Stimulated activated CD4-positive, alpha-beta T cell treated with anti-CD3 and anti-CD28 coated beads, Interleukin-15, amount 100 ng/mL, for 1 hour (primary cell): ENCODE data around the gene PRSS21.

ENCODE experiments used
- DNase-seq, 2 donors: peaks; one replicate each; pipeline ENCODE4 v3.0.0-alpha.2; 2020; ENCODE audit warnings: low read depth in 1 of 2, low spot score in 1 of 2

The PRSS21 gene

DNA sequence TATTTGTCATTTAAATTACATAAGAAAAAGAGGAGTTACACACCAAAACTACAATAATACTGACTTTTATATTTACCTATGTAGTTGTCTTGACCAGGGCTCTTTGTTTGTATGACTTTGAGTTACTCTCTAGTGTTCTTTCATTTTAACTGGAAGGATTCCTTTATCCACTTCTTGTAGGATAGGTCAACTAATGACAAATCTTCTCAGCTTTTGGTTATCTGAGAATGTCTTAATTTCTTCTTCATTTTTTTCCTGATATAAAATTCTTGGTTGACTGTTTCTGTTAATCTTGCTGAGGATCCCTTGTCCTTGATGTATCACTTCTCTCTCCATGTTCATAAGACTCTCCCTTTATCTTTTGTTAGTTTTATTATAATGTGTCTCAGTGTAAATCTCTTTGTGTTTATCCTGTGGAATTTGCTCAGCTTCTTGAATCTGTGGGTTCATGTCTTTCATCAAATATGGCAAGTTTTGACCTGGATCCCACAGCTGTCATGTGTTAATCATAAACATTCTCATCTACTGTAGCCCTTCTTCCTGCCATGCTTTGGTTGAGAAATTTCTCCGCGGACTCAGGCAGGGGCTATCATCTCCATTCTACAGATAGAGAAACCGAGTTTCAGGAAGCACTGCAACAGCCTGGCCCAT, 13.4 kb upstream of the PRSS21 start:
- no peak for DNase-seq

DNA sequence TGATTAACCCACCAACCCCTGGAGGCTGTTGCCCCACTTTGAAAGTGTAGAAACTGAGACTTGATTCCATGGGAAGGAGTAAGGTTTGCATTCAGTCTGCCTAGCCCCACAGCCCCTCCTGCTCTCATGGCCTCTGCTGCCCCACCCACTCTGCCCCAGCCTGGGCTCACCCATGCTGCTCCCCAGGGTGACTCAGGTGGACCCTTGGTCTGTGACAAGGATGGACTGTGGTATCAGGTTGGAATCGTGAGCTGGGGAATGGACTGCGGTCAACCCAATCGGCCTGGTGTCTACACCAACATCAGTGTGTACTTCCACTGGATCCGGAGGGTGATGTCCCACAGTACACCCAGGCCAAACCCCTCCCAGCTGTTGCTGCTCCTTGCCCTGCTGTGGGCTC, 12.3 kb upstream of the PRSS21 start:
- no peak for DNase-seq

DNA sequence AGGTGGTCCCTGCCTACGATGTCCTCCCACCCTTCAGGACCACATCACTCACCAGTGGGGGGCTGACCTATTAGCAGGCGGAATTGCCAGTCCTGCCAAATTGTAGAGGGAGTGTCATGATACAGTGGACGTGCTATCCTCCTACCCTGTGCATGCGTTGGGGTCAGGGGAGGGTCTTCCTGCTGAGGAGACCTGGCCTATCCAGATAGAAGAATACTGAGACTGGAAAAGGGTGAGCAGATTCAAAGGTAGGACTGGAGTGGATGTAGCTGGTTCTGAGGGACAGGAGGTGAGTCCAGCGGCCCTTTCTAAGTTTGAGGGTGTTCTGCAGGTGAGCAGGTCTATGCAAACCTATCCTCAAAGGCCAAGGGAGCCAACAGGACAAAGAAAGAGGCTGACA, 10.8 kb upstream of the PRSS21 start:
- no peak for DNase-seq

DNA sequence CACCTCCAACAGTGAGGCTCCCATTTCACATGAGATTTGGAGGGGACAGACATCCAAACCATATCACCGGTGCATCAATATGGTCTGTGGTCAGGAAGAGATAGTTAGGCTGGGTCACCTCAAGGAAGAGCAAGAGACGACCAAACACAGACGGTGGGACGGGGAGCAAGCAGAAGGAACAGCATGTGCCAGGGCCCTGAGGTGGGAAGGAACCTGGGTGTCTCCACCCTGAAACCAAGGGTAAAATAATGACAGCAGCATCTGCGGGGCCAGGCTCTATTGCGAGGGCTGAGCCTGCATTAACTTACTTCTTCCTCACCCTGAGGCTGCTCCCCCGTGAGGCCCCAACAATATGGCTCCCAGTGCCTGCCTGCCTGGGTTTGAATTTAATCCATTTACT, 8.9 kb upstream of the PRSS21 start:
- no peak for DNase-seq

DNA sequence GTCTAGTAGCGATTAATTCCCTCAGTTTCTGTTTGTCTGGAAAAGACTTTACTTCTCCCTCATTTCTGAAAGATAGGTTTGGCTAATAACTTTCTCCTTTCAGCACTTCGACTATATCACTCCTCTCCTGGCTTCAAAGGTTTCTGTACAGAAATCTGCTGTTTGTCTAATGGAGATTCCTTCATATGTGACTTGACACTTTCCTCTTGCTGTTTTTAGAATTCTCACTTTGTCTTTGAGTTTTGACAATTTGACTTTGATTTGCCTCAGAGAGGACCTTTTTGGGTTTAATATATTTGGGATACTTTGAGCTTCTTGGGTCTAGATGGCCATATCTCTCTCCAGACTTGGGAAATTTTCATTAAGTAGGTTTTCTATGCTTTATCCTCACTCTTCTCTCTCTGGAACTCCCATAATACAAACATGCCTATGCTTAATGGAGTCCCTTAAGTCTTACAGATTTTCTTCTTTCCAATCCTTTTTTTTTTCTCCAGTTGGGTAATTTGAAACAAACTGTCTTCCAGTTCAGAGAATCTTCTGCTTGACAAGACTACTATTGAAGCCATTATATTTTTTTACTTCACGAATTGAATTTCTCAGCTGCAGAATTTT, 7.8 kb upstream of the PRSS21 start:
- no peak for DNase-seq

DNA sequence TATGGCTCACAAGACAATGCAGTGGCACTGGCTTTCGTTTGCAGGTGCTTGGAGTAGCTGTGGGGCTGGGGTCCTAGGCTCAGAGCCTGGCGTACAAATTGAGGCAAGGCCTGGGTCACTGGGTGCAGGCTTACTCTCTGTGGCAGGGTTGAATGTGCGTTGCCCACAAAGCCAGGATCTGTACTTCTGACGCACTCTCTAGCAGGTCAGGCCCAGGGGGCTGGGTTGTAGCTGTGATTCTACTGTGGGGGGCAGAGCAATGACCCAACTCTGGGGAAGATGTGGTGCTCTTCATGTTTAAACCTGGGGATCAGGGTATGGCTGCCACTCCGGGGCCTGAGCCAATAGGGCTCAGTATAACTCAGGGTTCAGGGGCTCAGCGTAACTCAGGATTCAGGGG, 6.4 kb upstream of the PRSS21 start:
- DNase-seq, result no peak

DNA sequence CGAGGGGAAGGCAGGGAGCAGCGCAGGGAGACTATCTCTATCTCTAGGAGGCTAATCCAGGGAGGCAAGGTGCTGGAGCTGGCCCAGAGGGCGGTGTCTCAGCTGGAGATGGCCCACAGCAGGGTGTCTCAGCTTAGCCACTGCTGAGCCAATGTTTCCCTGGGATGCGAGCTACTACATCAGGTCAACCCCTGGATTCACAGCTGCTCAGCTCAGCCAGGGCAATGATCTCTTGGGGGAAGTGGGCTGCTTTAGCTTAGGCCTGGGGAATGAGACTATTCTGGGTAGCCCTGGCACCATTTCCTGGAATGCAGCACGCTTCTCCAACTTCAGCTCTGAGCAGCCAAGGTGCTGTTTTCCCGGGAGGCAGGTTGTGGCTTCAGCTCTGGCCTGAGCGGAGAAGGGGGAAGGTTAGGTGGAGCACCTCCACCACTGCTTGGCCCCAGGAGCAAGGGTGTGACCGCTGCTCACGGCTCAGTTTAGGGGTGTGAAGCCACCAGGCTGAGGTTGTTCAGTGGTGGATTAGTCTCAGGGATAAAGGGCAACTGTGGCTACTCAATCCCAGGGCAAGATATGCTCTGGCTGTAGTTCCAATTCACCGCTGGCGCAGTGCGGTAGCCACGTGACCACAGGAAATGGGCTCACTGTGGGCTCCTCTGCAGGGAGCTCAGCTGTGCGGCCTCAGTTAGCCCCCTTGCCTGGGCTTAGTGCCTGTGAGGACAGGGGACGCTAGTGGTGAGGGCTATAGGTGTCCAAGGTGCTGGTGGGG, 5.2 kb upstream of the PRSS21 start:
- no peak for DNase-seq

DNA sequence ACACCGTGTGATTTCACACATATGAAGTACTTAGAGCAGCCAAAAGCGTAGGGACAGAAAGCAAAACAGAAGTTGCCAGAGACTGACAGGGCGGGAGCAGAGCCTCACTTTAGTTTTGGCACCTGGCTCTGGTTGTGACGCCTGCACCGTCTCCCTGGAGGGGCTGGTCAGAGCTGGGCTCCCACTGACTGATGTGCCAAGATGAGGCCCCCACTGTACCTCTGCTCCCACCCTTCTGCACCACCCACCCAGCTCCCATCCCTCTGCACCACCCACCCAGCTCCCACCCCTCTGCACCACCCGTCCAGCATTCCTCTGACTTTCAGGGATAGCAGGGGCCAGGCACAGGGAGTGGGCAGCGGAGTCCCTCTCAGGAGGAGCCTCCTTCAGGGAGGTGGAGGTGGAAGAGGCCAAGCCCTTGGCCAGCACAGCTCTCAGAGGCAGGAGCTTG, 3.2 kb upstream of the PRSS21 start:
- no peak for DNase-seq

DNA sequence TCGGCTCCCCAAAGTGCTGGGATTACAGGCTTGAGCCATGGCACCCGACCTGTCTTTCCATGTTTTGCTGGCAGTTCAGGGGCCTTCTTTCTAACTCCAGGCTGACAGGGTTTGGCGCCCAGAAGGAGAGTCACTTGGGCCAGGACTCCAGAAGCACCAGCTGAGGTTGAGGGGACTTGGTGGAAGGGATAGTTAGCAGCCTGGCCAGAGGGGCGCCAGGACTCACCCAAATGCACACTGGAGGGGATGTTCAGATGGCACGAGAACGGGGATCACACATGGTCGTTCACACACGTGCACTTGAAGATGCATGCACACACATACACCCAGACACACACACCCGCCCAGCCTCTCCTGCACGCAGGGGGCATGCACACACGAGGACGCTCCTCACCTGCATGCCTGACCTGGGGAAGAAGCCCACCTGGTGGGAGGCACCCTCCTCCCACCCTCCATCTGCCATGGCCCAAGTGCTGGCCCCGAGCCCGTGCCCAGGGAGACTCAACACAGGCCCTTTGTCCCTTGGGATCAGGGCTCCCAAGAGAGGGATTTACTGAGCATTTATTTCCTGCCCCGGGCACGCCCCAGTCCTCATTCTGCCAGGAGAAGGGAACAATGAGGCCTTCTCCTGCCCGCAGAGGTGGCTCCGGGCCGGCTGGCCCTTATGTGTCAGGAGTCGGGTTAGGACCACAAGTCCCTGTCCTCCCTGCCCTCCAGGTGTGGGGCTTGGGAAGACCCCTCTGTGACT, 2.3 kb upstream of the PRSS21 start:
- DNase-seq, result no peak

DNA sequence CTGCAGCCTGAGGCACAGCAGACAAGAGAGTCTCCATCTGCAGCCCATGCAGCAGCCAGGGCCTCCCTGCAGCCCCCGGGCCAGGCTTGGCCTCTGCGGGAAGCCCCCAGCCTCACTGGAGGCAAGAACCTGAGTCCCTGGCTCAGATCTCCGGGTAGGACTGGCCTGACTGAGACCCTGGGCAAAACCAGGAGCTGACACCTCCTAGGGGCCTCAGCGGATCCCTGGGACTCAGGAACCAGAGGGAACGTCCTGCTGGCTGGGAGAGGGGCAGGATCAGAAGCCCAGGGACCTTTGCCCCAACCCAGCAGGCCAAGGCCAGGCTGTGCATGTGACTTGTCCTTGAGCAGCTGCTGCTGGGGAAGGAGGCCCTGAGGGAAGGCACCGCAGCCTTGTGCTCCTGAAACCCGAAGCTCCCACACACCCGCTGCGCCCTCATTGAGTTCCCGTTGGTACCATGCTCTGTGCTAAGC, 1.7 kb upstream of the PRSS21 start:
- DNase-seq, result no peak

DNA sequence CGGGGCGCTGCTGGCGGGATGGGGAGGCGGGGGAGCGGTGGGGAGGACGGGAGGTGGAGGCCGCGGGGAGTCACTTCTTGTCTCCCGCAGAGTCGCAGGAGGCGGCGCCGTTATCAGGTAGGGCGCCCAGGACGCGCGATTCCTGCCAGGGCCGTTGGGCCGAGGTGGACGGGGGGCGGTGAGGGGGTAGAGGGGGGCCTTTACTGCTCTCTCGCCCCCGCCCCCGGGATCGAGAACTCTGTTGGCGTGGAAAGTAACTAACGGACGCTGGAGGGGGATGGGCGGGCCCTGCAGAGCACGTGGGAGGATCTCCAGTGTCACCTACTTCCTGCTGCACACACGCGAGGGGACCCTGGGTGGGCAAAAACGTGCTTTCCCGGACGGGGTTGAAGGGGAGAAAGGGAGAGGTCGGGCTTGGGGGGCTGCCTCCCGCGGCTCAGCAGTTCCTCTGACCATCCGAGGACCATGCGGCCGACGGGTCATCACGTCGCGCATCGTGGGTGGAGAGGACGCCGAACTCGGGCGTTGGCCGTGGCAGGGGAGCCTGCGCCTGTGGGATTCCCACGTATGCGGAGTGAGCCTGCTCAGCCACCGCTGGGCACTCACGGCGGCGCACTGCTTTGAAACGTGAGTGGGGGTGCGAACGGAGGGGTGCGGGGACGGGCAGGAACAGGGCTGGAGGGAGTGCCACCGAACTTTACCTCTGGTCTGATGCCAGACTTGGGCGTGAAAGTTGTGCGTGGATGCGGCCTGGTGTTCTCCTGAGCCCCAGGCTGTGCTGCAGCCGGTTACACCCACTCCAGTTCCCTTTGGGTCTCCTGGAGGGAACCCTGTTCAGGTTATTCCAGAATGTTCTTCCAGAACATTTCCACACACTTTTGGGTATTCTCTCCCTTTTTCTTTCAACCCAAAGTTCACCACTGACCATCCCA, 569 bp downstream of the PRSS21 start:
- DNase-seq, result no peak

DNA sequence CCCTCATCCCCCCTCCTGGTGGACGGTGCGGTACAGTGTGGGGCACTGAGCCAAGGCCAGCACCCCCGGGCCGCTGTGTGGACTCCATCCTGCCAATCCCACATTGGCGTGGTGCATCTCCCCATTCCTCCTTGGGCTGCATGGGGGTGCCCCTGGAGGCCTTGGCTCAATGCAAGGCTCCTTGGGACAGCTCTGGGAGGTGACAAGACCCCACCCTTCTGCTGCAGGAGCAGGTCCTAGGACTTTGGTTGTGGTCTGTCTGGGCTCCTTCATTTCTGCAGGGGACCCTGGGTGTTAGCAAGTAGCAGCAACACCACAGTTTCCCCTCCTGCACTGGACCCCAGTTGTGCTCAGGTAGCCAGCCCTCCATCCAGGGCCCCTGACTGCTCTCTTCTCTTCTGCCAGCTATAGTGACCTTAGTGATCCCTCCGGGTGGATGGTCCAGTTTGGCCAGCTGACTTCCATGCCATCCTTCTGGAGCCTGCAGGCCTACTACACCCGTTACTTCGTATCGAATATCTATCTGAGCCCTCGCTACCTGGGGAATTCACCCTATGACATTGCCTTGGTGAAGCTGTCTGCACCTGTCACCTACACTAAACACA, 1.3 kb downstream of the PRSS21 start:
- no peak for DNase-seq

DNA sequence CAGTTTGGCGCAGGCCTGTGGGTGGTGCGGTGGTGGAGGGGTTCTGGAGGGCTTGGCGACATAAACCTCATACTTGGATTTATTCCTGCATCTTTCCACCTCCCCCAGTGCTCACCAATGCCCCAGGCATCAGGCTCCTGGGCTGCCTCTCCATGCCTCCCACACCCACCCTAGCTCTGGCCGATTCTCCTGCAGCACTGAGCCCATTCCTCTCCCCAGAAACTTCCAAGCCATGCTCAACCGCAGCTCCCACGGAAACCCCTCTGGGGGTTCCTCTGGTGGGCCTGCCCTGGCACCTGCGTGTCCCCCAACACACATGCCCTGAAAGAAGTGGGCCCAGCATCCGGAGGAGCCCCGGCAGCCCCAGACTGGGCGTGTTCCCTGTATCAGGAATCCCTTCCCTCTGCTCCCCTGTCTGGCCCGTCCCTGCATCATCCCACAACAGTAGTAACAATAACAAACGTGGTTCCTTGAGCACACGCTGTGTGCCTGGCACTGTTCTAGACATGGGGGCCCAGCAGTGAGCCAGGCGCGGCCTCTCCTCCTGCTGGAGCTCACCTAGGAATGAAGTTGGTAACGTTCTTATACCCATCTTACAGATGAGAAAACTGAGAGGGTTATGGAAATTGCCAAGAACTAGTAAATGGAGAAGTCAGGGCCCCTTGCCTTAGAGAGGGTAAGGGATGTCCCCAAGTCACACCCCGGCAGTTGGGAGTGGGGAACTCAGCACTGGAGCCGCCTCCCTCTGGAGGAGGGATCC, 2.3 kb downstream of the PRSS21 start:
- no peak for DNase-seq

DNA sequence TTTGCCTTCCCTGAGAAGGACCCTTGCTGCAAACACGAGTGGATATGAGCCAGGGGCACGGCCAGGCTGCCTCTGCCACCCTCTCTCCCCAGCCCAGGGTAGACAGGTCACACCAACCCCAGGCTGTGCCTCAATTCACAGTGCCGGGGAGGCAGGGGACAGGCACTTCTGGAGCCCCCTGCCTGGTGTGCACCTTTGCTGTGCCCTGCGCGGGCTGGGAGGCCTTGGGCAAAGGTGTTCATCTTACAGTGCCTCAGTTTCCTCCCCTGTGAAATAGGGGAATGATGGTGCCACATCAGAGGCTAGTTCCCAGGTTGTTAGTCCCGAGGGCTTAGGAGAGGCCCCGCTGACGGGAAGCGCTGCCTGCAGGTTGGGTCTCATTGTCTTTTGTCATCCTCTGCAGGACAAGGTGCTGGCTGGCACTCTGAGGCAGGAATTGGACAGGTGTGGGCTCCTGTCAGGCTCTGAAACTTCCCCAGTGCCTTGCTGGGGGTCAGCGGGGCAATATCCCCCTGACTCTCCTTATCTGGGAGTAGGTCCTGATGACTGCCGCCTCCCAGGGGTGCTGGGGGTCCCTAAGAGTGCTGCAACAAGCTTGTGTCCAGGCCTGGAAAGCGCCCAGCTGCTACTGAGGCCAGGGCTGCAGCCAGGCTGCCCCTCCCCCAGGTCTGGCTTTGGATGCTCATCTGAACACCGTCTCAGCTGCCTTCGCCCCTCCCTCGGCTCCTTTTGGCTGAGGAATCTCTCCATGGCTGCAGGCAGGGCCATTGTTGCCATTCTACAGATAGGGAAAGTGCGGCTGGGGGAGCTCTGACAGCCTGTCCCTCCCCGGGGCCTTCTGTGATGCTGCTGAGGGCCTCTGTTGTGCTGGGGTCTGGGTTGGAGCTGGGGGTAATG, 3.1 kb downstream of the PRSS21 start:
- DNase-seq, result no peak

DNA sequence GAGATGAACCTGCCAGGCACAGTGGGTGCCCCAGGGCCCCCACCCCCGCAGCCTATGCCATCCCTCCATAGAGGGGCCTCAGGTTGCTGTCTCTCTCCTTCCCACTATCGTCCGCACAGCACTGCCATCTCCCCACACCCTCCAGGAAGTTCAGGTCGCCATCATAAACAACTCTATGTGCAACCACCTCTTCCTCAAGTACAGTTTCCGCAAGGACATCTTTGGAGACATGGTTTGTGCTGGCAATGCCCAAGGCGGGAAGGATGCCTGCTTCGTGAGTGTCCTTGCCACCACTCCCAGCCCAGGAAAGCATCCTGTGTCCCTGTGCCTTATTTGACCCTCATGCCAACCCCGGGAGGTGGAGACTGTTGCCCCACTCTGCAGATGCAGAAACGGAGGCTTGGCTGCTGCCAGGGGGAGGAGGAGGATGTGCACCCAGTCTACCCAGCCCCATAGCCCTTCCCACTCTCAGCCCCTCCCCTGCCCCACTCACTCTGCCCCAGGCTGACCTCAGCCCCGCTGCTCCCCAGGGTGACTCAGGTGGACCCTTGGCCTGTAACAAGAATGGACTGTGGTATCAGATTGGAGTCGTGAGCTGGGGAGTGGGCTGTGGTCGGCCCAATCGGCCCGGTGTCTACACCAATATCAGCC, 3.9 kb downstream of the PRSS21 start:
- DNase-seq, result no peak

DNA sequence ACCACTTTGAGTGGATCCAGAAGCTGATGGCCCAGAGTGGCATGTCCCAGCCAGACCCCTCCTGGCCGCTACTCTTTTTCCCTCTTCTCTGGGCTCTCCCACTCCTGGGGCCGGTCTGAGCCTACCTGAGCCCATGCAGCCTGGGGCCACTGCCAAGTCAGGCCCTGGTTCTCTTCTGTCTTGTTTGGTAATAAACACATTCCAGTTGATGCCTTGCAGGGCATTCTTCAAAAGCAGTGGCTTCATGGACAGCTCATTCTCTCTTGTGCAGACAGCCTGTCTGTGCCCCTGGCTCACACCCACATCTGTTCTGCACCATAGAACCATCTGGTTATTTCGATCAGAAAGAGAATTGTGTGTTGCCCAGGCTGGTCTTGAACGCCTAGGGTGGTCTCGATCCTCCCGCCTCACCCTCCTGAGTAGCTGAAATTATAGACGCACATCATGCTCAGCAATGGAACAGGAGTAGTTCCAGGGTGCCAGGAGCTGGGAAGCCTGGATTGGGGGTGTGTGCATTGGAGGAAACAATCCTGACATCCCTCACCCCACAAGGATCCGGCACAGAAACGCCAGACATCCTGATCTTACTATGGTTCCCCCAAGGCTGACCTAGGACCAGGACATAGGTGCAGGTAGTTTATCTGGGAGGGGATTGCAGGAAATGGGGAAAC, 4.6 kb downstream of the PRSS21 start:
- DNase-seq, result no peak

DNA sequence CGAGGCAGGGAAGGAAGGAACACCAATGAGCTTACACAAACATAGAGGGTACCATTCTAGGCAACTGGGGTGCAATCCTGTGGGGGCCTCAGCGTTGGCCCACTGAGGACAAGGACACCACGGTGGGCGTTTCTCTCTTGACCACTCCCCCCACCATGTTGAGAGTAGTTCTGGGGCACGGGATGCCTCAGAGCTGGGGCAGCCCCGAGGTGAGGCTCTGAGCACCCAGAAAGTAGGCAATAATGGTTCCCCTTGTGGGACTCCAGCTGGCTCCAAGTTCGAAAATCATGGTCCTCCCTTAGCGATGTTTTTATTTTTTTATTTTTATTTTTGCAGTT, 5.1 kb downstream of the PRSS21 start:
- no peak for DNase-seq
